Heart right ventricle (tissue), 16 donors: ENCODE results near the gene PSMD7. TPM values are rescaled to one million over a fixed set of nuclear protein-coding genes. Genes with fewer than 3 reads are reported as not detected.

Experiments
- ATAC-seq, 8 donors: fragments of 200-7000 bp; cut with Tn5 transposase; one replicate each; pipeline ENCODE4 v1.9.1; 2020; ENCODE audit warnings: mild to moderate bottlenecking in 8 of 8, moderate library complexity in 8 of 8, moderate number of reproducible peaks in 1 of 8
- DNase-seq, 2 donors: peaks; one replicate each; pipeline ENCODE4 v3.0.0-alpha.2; 2020
- H3K27ac ChIP-seq, 10 donors: fragments of 200-600 bp; sonication (generic) in 2 of 10; one replicate each; pipeline versions ENCODE4 v1.5.0 to v1.8.0; 2020 to 2022; ENCODE audit warnings: mild to moderate bottlenecking in 3 of 10
- H3K27me3 ChIP-seq, 7 donors: fragments of 200-600 bp; one replicate each; pipeline ENCODE4 v1.8.0; 2021 to 2022; ENCODE audit warnings: mild to moderate bottlenecking in 2 of 7
- H3K36me3 ChIP-seq, 9 donors: fragments of 200-600 bp; sonication (generic) in 1 of 9; one replicate each; pipeline versions ENCODE4 v1.5.0 to v1.8.0; 2020 to 2022; ENCODE audit warnings: mild to moderate bottlenecking in 2 of 9
- H3K4me1 ChIP-seq, 9 donors: fragments of 200-600 bp; sonication (generic) in 1 of 9; one replicate each; pipeline versions ENCODE4 v1.5.0 to v1.8.0; 2020 to 2022; ENCODE audit warnings: mild to moderate bottlenecking in 4 of 9
- H3K4me3 ChIP-seq, 10 donors: fragments of 200-600 bp; sonication (generic) in 2 of 10; one replicate each; pipeline versions ENCODE4 v1.5.0 to v1.8.0; 2020 to 2022; ENCODE audit warnings: mild to moderate bottlenecking in 7 of 10, moderate library complexity in 2 of 10
- H3K9me3 ChIP-seq, 11 donors: fragments of 200-600 bp in 10 of 11; sonication (generic) in 2 of 11; one replicate each; pipeline versions ENCODE4 v1.5.0 to v1.8.0; 2013 to 2022; ENCODE audit warnings: mild to moderate bottlenecking in 2 of 11, control low read depth in 1 of 11, moderate library complexity in 1 of 11
- WGBS, 2 donors: extraction: QIAGEN DNeasy Blood & Tissue Kit; methylation state at CpG; one replicate each; pipeline ENCODE4 v1.1.7; 2013; ENCODE audit warnings: inconsistent platforms in 1 of 2; 5-methylcytosine and 5-hydroxymethylcytosine counted together
- intact Hi-C, 10 donors: fragments of 100-400 bp; cut with DNase I; formaldehyde crosslinking; loops; one replicate each; pipeline versions ENCODE4 v1.11.1 to v1.14.2; 2022
- polyA plus RNA-seq, 2 donors: library from polyadenylated mRNA; stranded (reverse); fragments of 200-250 nt; gene quantifications; one replicate each; pipeline ENCODE4 v1.2.3, GENCODE V29; 2013
- total RNA-seq, 10 donors: library from RNA; stranded (reverse); fragmentation: NEBNext Ultra II Directional in 3 of 10; extraction: Animal tissue kit (Norgen Biotek cat#: 25700) in 3 of 10; gene quantifications; one replicate each; pipeline versions ENCODE4 v1.2.1 to v1.2.4, GENCODE V29; 2021 to 2023
- TF ChIP-seq, protein P1 (sequence below), 9 donors: fragments of 200-600 bp; sonication (generic) in 2 of 9; IDR thresholded peaks; one replicate each; pipeline versions ENCODE4 v1.5.0 to v1.8.0; 2021 to 2022; ENCODE audit warnings: antibody characterized with exemption in 9 of 9, mild to moderate bottlenecking in 5 of 9, moderate library complexity in 1 of 9
- donor health status: Arrhythmogenic right ventricular cardiomyopathy.
- donor health status: ischemic (EF 13 %, LVEDD 7.1; RV severe dilation, severe dysfunction).
- donor health status: healthy with polysubstance abuse.
- donor health status: DM: no; HTN: yes; CAD: no.
- donor health status: DM: no; HTN: no; CAD: no.
- donor health status: ischemic (EF 25% LVEDD 6.9; RV normal size, moderate dysfunction).
- donor health status: ischemic (EF 25% LVEDD 5.7; RV mildly dilated, moderate dysfunction).
- donor health status: healthy.
- donor health status: DM: yes; HTN: yes; CAD: no.
- donor health status: Ischemic cardiomyopathy.
- donor health status: ischemic (EF 35%, LVEDD 5.7; RV mildly dilated, moderate dysfunction).
- donor health status: nonischemic (EF 11% LVEDD 7.7; RV severe dilation, severe dysfunction).
- donor health status: DM: yes; HTN: yes; CAD: no.
- donor health status: PGD.
- donor health status: ischemic (EF 29% LVEDD 5.4; RV normal size, mild dysfunction).
- donor health status: nonischemic (EF 23%, LVEDD 6.1; RV moderate dilation, normal function).

The PSMD7 gene
- total and polyA plus RNA-seq, 12 donors = 91.9 to 172 (median 132) TPM

DNA sequence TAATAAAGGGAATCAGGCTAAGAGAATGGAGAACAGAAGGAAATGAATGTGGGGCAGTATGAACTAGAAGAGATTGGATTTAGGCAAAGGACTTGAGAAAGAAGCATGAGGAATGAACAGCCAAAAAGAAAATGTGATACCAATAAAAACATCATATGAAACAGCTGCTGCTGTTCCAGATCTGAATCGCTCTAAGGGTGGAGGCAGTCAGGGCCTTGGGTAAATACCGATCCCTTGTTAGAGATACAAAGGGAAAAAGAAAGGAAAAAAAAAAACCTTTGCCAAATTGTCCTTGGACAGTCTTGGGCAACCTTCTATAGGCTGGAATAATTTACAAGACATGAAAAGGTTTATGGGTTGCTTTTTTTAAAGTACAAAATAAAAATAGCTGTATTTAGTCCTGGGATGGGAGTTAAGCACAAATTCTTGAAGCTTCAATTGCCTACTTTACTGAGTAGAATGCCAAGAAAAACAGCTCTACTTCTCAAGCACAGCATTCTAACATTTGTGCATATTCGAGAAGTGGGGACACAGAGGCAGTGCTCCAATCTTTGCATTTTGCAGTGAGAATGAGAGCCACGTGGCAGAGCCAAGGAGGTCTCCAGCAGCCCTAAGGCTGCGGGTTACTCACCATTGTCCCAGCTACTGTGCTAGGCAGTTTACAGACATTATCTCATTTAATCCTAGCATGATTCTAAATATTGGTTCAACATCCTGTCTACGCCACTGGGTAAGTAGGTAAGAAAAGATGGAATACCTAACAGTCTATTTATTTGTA is 43.3 kb upstream of the PSMD7 start:
- Histone ChIP-seq H3K4me3 (no peak overlapping the region), H3K27ac (no peak overlapping the region), H3K27me3 (peaks cover 0 to 18% (median 6%) of the 10 kb centered on the region in 7 donors), H3K9me3 (no peaks in the 10 kb centered on the region), H3K36me3 (no peaks in the 10 kb centered on the region), H3K4me1 (no peaks in the 10 kb centered on the region)
- TF ChIP-seq, protein P1, sequence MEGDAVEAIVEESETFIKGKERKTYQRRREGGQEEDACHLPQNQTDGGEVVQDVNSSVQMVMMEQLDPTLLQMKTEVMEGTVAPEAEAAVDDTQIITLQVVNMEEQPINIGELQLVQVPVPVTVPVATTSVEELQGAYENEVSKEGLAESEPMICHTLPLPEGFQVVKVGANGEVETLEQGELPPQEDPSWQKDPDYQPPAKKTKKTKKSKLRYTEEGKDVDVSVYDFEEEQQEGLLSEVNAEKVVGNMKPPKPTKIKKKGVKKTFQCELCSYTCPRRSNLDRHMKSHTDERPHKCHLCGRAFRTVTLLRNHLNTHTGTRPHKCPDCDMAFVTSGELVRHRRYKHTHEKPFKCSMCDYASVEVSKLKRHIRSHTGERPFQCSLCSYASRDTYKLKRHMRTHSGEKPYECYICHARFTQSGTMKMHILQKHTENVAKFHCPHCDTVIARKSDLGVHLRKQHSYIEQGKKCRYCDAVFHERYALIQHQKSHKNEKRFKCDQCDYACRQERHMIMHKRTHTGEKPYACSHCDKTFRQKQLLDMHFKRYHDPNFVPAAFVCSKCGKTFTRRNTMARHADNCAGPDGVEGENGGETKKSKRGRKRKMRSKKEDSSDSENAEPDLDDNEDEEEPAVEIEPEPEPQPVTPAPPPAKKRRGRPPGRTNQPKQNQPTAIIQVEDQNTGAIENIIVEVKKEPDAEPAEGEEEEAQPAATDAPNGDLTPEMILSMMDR (IDR thresholded peaks at IDR 0.05) = no peak
- 76% methylated on average over 6 of the region's 6 CpGs for WGBS, 2 donors
- ATAC-seq (no peak), DNase-seq (no peak)
- intact Hi-C loops = no loop called here

DNA sequence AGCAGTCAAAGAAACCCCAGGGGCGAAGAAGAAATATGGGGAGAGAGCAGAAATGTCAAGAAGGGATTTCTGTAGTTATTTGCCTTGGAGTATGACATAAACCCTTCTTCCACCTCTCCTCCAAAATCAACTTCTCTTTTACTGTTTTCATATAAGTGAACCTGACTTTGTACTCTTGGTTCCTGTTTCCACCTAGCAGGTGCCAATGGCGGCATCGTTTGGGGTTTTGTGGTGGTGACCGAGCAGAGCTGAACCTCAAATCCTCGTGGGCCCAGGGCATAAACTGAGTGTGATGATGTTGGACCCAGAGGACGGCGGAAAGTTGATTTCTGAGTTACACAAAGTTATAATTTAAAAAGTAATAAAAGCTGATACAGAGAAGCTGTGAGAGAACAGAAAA is 39.6 kb upstream of the PSMD7 start:
- intact Hi-C loops = no loop called here
- Histone ChIP-seq H3K27me3 (peaks cover 0 to 4% (median 0%) of the 10 kb centered on the region in 7 donors), H3K4me3 (no peak overlapping the region), H3K27ac (no peak overlapping the region), H3K9me3 (no peaks in the 10 kb centered on the region), H3K36me3 (no peaks in the 10 kb centered on the region), H3K4me1 (no peaks in the 10 kb centered on the region)
- 80 to 88% methylated on average over 7 of the region's 7 CpGs for WGBS, 2 donors
- DNase-seq (no peak), ATAC-seq (no peak)
- TF ChIP-seq, protein P1 (IDR thresholded peaks at IDR 0.05) = no peak

DNA sequence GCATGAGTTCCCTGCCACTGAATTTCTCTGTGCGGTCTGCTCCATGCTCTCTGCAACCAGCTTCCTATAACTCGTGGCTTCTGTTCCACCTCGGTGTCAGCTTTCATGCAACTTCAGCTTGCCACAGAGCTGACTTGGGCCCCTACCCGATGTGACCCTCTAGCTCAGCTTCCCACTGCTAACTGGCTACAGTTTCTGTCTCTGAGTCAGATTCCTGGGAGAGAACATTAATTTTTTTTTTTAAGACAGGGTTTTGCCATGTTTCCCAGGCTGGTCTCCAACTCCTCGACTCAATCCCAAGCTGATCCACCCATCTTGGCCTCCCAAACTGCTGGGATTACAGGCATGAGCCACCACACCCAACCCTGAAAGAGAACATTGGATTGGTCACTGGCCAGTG is 35.5 kb upstream of the PSMD7 start:
- WGBS, 2 donors = 72 to 74% methylated on average over 5 of the region's 5 CpGs
- TF ChIP-seq, protein P1 (IDR thresholded peaks at IDR 0.05) = no peak
- Histone ChIP-seq H3K27me3 (peaks cover 0 to 4% (median 0%) of the 10 kb centered on the region in 7 donors), H3K9me3 (no peaks in the 10 kb centered on the region), H3K4me3 (no peak overlapping the region), H3K27ac (no peak overlapping the region), H3K36me3 (no peaks in the 10 kb centered on the region), H3K4me1 (no peaks in the 10 kb centered on the region)
- intact Hi-C loops = no loop called here
- DNase-seq (no peak), ATAC-seq (no peak)

DNA sequence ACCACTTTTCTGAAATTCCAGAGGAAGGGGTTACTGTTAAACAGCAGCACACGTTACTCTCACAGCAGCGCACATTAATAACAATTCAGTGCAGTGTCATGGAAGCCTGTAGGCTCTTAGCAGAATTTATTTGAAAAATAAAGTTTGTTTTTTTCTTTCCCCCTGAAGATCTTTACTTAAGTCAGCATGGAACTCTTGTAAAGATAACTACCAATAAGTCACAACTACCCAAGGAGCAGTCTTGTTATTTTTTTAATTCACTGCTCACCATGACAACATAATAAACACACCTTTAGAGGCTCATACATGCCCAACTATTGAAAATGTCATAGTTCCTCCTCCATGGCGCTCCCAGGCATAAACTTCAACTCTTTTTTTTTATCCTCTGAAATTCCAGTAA is 31.8 kb upstream of the PSMD7 start:
- Histone ChIP-seq H3K4me1 (no peaks in the 10 kb centered on the region), H3K4me3 (no peak overlapping the region), H3K27ac (no peak overlapping the region), H3K36me3 (no peaks in the 10 kb centered on the region), H3K9me3 (no peaks in the 10 kb centered on the region), H3K27me3 (peaks cover 0 to 4% (median 0%) of the 10 kb centered on the region in 7 donors)
- WGBS, 2 donors = 76 to 78% methylated on average over 3 of the region's 3 CpGs
- TF ChIP-seq, protein P1 (IDR thresholded peaks at IDR 0.05) = no peak
- intact Hi-C loops = no loop called here
- no peak for DNase-seq
- ATAC-seq = no peak
